K562 (cell line): Measurements from ENCODE around the gene SIGMAR1. TPM values are rescaled to one million over a fixed set of nuclear protein-coding genes. Genes with fewer than 3 reads are reported as not detected.

Source experiments
- AFF1 ChIP-seq, 2 experiments: fragments of 450-650 bp; IDR thresholded peaks; 2 replicates each; pipeline ENCODE4 v1.6.1; 2018; ENCODE audit warnings: mild to moderate bottlenecking in 2 of 2, low read depth in 1 of 2; ENCODE audit not compliant: partially characterized antibody in 2 of 2
- CHCHD3 ChIP-seq: fragments of 250-450 bp; sonication (Bioruptor Pico); IDR thresholded peaks from 2 replicates; pipeline ENCODE4 v2.1.2; 2022; ENCODE audit warnings: mild to moderate bottlenecking
- CREM ChIP-seq: IDR thresholded peaks from 2 replicates; pipeline ENCODE4 v1.6.1; 2014; ENCODE audit warnings: antibody characterized with exemption, low read depth
- CTBP1 ChIP-seq: fragments of 450-650 bp; IDR thresholded peaks from 2 replicates; pipeline ENCODE4 v1.6.1; 2016; ENCODE audit warnings: borderline replicate concordance
- ELF4 ChIP-seq: fragments of 450-650 bp; formaldehyde crosslinking; IDR thresholded peaks from 2 replicates; pipeline ENCODE4 v1.4.0; 2022; ENCODE audit warnings: missing genetic modification characterization
- HDAC8 ChIP-seq: fragments of 450-650 bp; IDR thresholded peaks from 2 replicates; pipeline ENCODE4 v1.6.1; 2016; ENCODE audit warnings: mild to moderate bottlenecking, missing genetic modification characterization, moderate library complexity, missing compliant biosample characterization
- KDM1A ChIP-seq, 2 experiments: fragments of 450-650 bp; IDR thresholded peaks; 2 replicates each; pipeline ENCODE4 v1.6.1; 2016; ENCODE audit warnings: mild to moderate bottlenecking in 2 of 2
- KLF13 ChIP-seq: fragments of 450-650 bp; IDR thresholded peaks from 2 replicates; pipeline ENCODE4 v1.6.1; 2016; ENCODE audit warnings: missing genetic modification characterization, low read depth, mild to moderate bottlenecking, missing compliant biosample characterization, moderate library complexity, borderline replicate concordance
- MBD1 ChIP-seq: fragments of 250-450 bp; sonication (Bioruptor Pico); IDR thresholded peaks from 2 replicates; pipeline ENCODE4 v1.8.0; 2022; ENCODE audit warnings: inconsistent platforms
- NCOA4 ChIP-seq: fragments of 450-650 bp; IDR thresholded peaks from 2 replicates; pipeline ENCODE4 v1.6.1; 2018; ENCODE audit warnings: mild to moderate bottlenecking; ENCODE audit not compliant: partially characterized antibody
- OTX1 ChIP-seq: fragments of 450-650 bp; formaldehyde crosslinking; IDR thresholded peaks from 2 replicates; pipeline ENCODE4 v1.4.0; 2022; ENCODE audit warnings: mild to moderate bottlenecking
- RAD21 ChIP-seq, 2 experiments: fragments of 250-450 bp in 1 of 2; fragments of 450-650 bp in 1 of 2; sonication (Bioruptor Pico) in 1 of 2; formaldehyde crosslinking in 1 of 2; IDR thresholded peaks in 1 of 2; conservative IDR thresholded peaks in 1 of 2; 2 replicates each; pipeline versions ENCODE4 v1.4.0 to v1.8.0; 2020 to 2022; ENCODE audit warnings: mild to moderate bottlenecking in 2 of 2, moderate library complexity in 1 of 2
- THRA ChIP-seq: fragments of 450-650 bp; IDR thresholded peaks from 2 replicates; pipeline ENCODE4 v1.6.1; 2017; ENCODE audit warnings: mild to moderate bottlenecking, moderate library complexity
- ZNF639 ChIP-seq, 2 experiments: fragments of 200-800 bp in 1 of 2; sonication (Bioruptor generic) in 1 of 2; sonication (generic) in 1 of 2; formaldehyde crosslinking in 1 of 2; IDR thresholded peaks in 1 of 2; conservative IDR thresholded peaks in 1 of 2; 2 replicates each; pipeline versions ENCODE4 v1.5.0 to v1.6.1; 2016 to 2020; ENCODE audit warnings: missing compliant biosample characterization in 1 of 2, missing genetic modification characterization in 1 of 2, missing genetic modification reagents in 1 of 2
- ZSCAN32 ChIP-seq: fragments of 450-650 bp; formaldehyde crosslinking; IDR thresholded peaks from 2 replicates; pipeline ENCODE4 v1.4.0; 2020; ENCODE audit warnings: mild to moderate bottlenecking, moderate library complexity
- polyA plus RNA-seq, 8 experiments: library from polyadenylated mRNA; depleted of rRNA in 4 of 8; stranded (reverse) in 5 of 8; unstranded in 3 of 8; fragments of >200 nt; fragmentation: Nextera tagmentation in 2 of 8; fragmentation: Illumina TruSeq in 1 of 8; extraction: Ambion mirVana in 2 of 8; extraction: Trizol in 1 of 8; gene quantifications; 2 replicates each; pipeline versions ENCODE4 v1.2.1 to v1.2.3, GENCODE V29; 2011 to 2014; ENCODE audit warnings: inconsistent platforms in 1 of 8, missing spikeins in 1 of 8
- total RNA-seq, 7 experiments: library from RNA; depleted of rRNA in 6 of 7; stranded (reverse); fragments of >200 nt in 6 of 7; fragmentation: Illumina TruSeq in 2 of 7; extraction: Trizol in 2 of 7; gene quantifications; 2 replicates each; pipeline versions ENCODE4 v1.2.1 to v1.2.3, GENCODE V29; 2011 to 2021; ENCODE audit warnings: low replicate concordance in 1 of 7

The SIGMAR1 gene
- total and polyA plus RNA-seq, 9 of the 15 experiments (the other 6 are each of a cell fraction or from before 2014, with no cell fraction given): 6.9 to 80.0 (median 35.2) TPM

GRCh38 chr9:34664281-34665066, 26.9 kb upstream of the SIGMAR1 start (continued):
- TF ChIP-seq ZNF639 (CRISPR knock-in tag; conservative IDR thresholded peaks at IDR 0.05 in 1 of 2, IDR thresholded peaks at IDR 0.05 in 1 of 2): no peak; a peak in 1 of 4 replicates
- TF ChIP-seq KLF13 (tag): no peak
- no peak for TF ChIP-seq CHCHD3 (CRISPR knock-in tag)
- no peak for TF ChIP-seq CTBP1
- TF ChIP-seq THRA: no peak
- no peak for TF ChIP-seq ZSCAN32 (CRISPR knock-in tag)
- no peak for TF ChIP-seq ELF4 (CRISPR knock-in tag)
- peak; percentile 54; the same call in 1 of the 2 replicates for TF ChIP-seq CREM
- no peak for TF ChIP-seq OTX1 (CRISPR knock-in tag)
- no peak for TF ChIP-seq AFF1 (IDR thresholded peaks at IDR 0.05; ENCODE audit: low read depth in 1 of 2, partially characterized antibody in 2 of 2)
- no peak for TF ChIP-seq HDAC8 (tag)
- no peak for TF ChIP-seq KDM1A (IDR thresholded peaks at IDR 0.05)
- TF ChIP-seq MBD1: no peak
- peak in 1 of 2 experiments; percentile 56; a peak in 2 of 4 replicates for TF ChIP-seq RAD21 (CRISPR knock-in tag; conservative IDR thresholded peaks at IDR 0.05 in 1 of 2, IDR thresholded peaks at IDR 0.05 in 1 of 2)
- no peak for TF ChIP-seq NCOA4
